HG03565 (cell line): ENCODE data around the gene PKD2.
"Not testable (repeated sequence)": the region's sequence is repeated elsewhere in the genome, so short reads cannot be mapped to it uniquely, and the experiment has no call there.

Experiments used
- ATAC-seq: cut with Tn5 transposase; IDR thresholded peaks from one replicate; pipeline ENCODE4 v1.9.1; 2021; ENCODE audit warnings: mild to moderate bottlenecking, moderate library complexity; ENCODE audit not compliant: unreplicated experiment

PKD2 gene

GRCh38 chr4:88063634-88064296, 56.3 kb downstream of the PKD2 start:
- ATAC-seq, result no peak

GRCh38 chr4:88064410-88064809, 57.0 kb downstream of the PKD2 start:
- ATAC-seq, result no peak

- ATAC-seq, result no peak
Observed at GRCh38 chr4:88070031-88070430, 62.6 kb downstream of the PKD2 start.

GRCh38 chr4:88075336-88075735, 67.9 kb downstream of the PKD2 start:
- ATAC-seq, result no peak

GRCh38 chr4:88077911-88078524, 70.6 kb downstream of the PKD2 start:
- ATAC-seq, result no peak

- no peak for ATAC-seq
Observed at GRCh38 chr4:88078579-88078978, 71.1 kb downstream of the PKD2 start.

- ATAC-seq, result no peak
Observed at GRCh38 chr4:88080626-88081025, 73.2 kb downstream of the PKD2 start.

- no peak for ATAC-seq
Observed at GRCh38 chr4:88087004-88087403, 79.6 kb downstream of the PKD2 start.

- no peak for ATAC-seq
Observed at GRCh38 chr4:88090898-88091297, 83.5 kb downstream of the PKD2 start.

- no peak for ATAC-seq
Observed at GRCh38 chr4:88091378-88091777, 83.9 kb downstream of the PKD2 start.

GRCh38 chr4:88093874-88094273, 86.4 kb downstream of the PKD2 start:
- no peak for ATAC-seq

GRCh38 chr4:88097301-88097700, 89.9 kb downstream of the PKD2 start:
- no peak for ATAC-seq

- no peak for ATAC-seq
Observed at GRCh38 chr4:88097781-88098180, 90.3 kb downstream of the PKD2 start.

- no peak for ATAC-seq
Observed at GRCh38 chr4:88098993-88099752, 91.7 kb downstream of the PKD2 start.

GRCh38 chr4:88101165-88101564, 93.7 kb downstream of the PKD2 start:
- no peak for ATAC-seq

GRCh38 chr4:88102026-88102425, 94.6 kb downstream of the PKD2 start:
- no peak for ATAC-seq

GRCh38 chr4:88104902-88105610, 97.6 kb downstream of the PKD2 start:
- no peak for ATAC-seq

GRCh38 chr4:88106205-88106604, 98.8 kb downstream of the PKD2 start:
- ATAC-seq, result no peak

GRCh38 chr4:88107406-88108107, 100.1 kb downstream of the PKD2 start:
- no peak for ATAC-seq

GRCh38 chr4:88108108-88108465, 100.7 kb downstream of the PKD2 start:
- not testable (repeated sequence) for ATAC-seq

GRCh38 chr4:88108747-88109122, 101.3 kb downstream of the PKD2 start:
- ATAC-seq, result no peak
